Bone marrow (tissue), 2 donors: ENCODE measurements around the gene CXXC1.
"Not testable (repeated sequence)": the region's sequence is repeated elsewhere in the genome, so short reads cannot be mapped to it uniquely, and the experiment has no call there.

ENCODE experiments used
- DNase-seq, 2 donors: peaks; one replicate each; lab custom pipeline; 2025; lab: John Stamatoyannopoulos, UW

CXXC1 gene

GRCh38 chr18:50274941-50275340 is 12.6 kb downstream of the CXXC1 start:
- DNase-seq: no peak

- no peak for DNase-seq
Observed at GRCh38 chr18:50274044-50274442, 13.4 kb downstream of the CXXC1 start.

- DNase-seq: no peak
Observed at GRCh38 chr18:50273203-50274043, 14.1 kb downstream of the CXXC1 start.

- no peak for DNase-seq
Observed at GRCh38 chr18:50272568-50272967, 14.9 kb downstream of the CXXC1 start.

- peak in 1 of 2 donors; percentile 60 for DNase-seq
Observed at GRCh38 chr18:50268022-50268747, 19.3 kb downstream of the CXXC1 start.

- peak; percentile 71 to 85 for DNase-seq
Observed at GRCh38 chr18:50266248-50266704, 21.2 kb downstream of the CXXC1 start, which contains the start of gene CFAP53. Gene CFAP53, minus strand, starts transcription at chr18:50266495. Its CDS starts 91 bp downstream, at chr18:50266404.

- DNase-seq: no peak
Observed at GRCh38 chr18:50262977-50263376, 24.5 kb downstream of the CXXC1 start.

- DNase-seq: no peak
Observed at GRCh38 chr18:50250935-50251334, 36.6 kb downstream of the CXXC1 start.

GRCh38 chr18:50249576-50249975 is 37.9 kb downstream of the CXXC1 start:
- DNase-seq: no peak

- no peak for DNase-seq
Observed at GRCh38 chr18:50247561-50247960, 39.9 kb downstream of the CXXC1 start.

- not testable (repeated sequence) for DNase-seq
Observed at GRCh38 chr18:50241768-50242167, 45.7 kb downstream of the CXXC1 start.

GRCh38 chr18:50240080-50240563 is 47.4 kb downstream of the CXXC1 start:
- DNase-seq: no peak

- no peak for DNase-seq
Observed at GRCh38 chr18:50232419-50232818, 55.1 kb downstream of the CXXC1 start.
